ENCODE data around the gene THAP8. TPM values are rescaled to one million over a fixed set of nuclear protein-coding genes. Genes with fewer than 3 reads are reported as not detected.
A peak's percentile ranks its signal among the peaks of the same experiment; 100 is the strongest.

The THAP8 gene
- total and polyA plus RNA-seq, 10 of the 15 experiments (the other 5 are each of a cell fraction or from before 2014, with no cell fraction given) = 0.24 to 4.4 (median 2.6) TPM

DNA sequence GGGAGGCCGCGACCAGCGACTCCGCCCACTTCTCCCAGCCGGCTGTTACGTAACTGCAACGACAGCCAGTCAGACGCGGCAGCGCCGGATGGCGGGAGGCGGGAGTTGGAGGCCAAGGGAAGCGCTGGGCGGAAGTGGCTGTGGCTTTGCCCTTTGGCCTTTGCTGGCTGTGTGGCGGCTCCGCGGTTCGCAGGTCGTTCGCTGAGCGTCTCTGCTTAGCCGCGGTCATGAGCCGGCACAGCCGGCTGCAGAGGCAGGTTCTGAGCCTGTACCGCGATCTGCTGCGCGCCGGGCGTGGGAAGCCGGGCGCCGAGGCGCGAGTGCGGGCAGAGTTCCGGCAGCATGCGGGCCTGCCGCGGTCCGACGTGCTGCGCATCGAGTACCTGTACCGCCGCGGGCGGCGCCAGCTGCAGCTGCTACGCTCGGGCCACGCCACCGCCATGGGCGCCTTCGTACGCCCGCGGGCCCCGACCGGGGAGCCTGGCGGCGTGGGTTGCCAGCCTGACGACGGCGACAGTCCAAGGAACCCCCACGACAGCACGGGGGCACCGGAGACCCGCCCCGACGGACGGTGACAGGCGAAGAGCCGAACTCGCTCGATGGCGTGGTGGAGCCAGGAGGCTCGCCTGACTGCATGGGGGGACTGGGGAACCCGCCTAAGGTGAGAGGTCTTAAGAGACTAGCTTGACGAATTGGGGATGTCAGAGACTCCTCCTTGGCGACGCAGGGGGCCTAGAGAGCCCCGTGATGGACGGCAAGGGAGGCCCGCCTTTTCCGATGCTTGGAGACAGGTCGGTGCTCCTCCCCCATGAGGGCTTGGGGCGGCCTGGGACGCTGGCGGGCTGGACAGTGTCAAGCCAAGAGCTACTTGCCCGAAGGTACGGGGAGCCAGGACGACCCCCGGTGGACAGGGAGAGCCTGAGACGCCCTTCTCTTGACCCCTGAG, 58.8 kb downstream of the THAP8 start, which contains the start of gene SDHAF1 (continued):
- TF ChIP-seq SIX5 (IDR thresholded peaks at IDR 0.05; ENCODE audit: low read depth, low read length, severe bottlenecking) (peak; percentile 39), RAD51 (IDR thresholded peaks at IDR 0.05) (no peak), ATF7 (IDR thresholded peaks at IDR 0.05; ENCODE audit: low read depth) (peak; percentile 61; the same call in 1 of the 2 replicates), SREBF2 (IDR thresholded peaks at IDR 0.05; ENCODE audit: low read length) (no peak), PAX8 (IDR thresholded peaks at IDR 0.05) (no peak), NFYB (IDR thresholded peaks at IDR 0.05; ENCODE audit: insufficient read depth, low read depth, low read length) (peak; percentile 91), ESRRA (IDR thresholded peaks at IDR 0.05; ENCODE audit: low read length) (no peak), SMAD5 (IDR thresholded peaks at IDR 0.05; ENCODE audit: low read depth) (no peak; the same call in 1 of the 2 replicates), RELA (IDR thresholded peaks at IDR 0.05; ENCODE audit: borderline replicate concordance, partially characterized antibody) (no peak), POLR2AphosphoS2 (IDR thresholded peaks at IDR 0.05; ENCODE audit: low read depth, low read length) (no peak), SREBF1 (IDR thresholded peaks at IDR 0.05; ENCODE audit: low read length) (no peak; the same call in 1 of the 2 replicates)
- TF ChIP-seq, protein P1, sequence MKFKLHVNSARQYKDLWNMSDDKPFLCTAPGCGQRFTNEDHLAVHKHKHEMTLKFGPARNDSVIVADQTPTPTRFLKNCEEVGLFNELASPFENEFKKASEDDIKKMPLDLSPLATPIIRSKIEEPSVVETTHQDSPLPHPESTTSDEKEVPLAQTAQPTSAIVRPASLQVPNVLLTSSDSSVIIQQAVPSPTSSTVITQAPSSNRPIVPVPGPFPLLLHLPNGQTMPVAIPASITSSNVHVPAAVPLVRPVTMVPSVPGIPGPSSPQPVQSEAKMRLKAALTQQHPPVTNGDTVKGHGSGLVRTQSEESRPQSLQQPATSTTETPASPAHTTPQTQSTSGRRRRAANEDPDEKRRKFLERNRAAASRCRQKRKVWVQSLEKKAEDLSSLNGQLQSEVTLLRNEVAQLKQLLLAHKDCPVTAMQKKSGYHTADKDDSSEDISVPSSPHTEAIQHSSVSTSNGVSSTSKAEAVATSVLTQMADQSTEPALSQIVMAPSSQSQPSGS (IDR thresholded peaks at IDR 0.05; ENCODE audit: low read length) = no peak
- TF ChIP-seq, protein P2, sequence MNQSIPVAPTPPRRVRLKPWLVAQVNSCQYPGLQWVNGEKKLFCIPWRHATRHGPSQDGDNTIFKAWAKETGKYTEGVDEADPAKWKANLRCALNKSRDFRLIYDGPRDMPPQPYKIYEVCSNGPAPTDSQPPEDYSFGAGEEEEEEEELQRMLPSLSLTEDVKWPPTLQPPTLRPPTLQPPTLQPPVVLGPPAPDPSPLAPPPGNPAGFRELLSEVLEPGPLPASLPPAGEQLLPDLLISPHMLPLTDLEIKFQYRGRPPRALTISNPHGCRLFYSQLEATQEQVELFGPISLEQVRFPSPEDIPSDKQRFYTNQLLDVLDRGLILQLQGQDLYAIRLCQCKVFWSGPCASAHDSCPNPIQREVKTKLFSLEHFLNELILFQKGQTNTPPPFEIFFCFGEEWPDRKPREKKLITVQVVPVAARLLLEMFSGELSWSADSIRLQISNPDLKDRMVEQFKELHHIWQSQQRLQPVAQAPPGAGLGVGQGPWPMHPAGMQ (IDR thresholded peaks at IDR 0.05; ENCODE audit: borderline replicate concordance) = no peak
- TF ChIP-seq, protein P3, sequence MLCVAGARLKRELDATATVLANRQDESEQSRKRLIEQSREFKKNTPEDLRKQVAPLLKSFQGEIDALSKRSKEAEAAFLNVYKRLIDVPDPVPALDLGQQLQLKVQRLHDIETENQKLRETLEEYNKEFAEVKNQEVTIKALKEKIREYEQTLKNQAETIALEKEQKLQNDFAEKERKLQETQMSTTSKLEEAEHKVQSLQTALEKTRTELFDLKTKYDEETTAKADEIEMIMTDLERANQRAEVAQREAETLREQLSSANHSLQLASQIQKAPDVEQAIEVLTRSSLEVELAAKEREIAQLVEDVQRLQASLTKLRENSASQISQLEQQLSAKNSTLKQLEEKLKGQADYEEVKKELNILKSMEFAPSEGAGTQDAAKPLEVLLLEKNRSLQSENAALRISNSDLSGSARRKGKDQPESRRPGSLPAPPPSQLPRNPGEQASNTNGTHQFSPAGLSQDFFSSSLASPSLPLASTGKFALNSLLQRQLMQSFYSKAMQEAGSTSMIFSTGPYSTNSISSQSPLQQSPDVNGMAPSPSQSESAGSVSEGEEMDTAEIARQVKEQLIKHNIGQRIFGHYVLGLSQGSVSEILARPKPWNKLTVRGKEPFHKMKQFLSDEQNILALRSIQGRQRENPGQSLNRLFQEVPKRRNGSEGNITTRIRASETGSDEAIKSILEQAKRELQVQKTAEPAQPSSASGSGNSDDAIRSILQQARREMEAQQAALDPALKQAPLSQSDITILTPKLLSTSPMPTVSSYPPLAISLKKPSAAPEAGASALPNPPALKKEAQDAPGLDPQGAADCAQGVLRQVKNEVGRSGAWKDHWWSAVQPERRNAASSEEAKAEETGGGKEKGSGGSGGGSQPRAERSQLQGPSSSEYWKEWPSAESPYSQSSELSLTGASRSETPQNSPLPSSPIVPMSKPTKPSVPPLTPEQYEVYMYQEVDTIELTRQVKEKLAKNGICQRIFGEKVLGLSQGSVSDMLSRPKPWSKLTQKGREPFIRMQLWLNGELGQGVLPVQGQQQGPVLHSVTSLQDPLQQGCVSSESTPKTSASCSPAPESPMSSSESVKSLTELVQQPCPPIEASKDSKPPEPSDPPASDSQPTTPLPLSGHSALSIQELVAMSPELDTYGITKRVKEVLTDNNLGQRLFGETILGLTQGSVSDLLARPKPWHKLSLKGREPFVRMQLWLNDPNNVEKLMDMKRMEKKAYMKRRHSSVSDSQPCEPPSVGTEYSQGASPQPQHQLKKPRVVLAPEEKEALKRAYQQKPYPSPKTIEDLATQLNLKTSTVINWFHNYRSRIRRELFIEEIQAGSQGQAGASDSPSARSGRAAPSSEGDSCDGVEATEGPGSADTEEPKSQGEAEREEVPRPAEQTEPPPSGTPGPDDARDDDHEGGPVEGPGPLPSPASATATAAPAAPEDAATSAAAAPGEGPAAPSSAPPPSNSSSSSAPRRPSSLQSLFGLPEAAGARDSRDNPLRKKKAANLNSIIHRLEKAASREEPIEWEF (IDR thresholded peaks at IDR 0.05; ENCODE audit: insufficient replicate concordance, low read depth, low read length) = no peak
- TF ChIP-seq, protein P4, sequence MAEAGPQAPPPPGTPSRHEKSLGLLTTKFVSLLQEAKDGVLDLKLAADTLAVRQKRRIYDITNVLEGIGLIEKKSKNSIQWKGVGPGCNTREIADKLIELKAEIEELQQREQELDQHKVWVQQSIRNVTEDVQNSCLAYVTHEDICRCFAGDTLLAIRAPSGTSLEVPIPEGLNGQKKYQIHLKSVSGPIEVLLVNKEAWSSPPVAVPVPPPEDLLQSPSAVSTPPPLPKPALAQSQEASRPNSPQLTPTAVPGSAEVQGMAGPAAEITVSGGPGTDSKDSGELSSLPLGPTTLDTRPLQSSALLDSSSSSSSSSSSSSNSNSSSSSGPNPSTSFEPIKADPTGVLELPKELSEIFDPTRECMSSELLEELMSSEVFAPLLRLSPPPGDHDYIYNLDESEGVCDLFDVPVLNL (IDR thresholded peaks at IDR 0.05; ENCODE audit: low read depth, low read length) = peak; percentile 74
- TF ChIP-seq, protein P5, sequence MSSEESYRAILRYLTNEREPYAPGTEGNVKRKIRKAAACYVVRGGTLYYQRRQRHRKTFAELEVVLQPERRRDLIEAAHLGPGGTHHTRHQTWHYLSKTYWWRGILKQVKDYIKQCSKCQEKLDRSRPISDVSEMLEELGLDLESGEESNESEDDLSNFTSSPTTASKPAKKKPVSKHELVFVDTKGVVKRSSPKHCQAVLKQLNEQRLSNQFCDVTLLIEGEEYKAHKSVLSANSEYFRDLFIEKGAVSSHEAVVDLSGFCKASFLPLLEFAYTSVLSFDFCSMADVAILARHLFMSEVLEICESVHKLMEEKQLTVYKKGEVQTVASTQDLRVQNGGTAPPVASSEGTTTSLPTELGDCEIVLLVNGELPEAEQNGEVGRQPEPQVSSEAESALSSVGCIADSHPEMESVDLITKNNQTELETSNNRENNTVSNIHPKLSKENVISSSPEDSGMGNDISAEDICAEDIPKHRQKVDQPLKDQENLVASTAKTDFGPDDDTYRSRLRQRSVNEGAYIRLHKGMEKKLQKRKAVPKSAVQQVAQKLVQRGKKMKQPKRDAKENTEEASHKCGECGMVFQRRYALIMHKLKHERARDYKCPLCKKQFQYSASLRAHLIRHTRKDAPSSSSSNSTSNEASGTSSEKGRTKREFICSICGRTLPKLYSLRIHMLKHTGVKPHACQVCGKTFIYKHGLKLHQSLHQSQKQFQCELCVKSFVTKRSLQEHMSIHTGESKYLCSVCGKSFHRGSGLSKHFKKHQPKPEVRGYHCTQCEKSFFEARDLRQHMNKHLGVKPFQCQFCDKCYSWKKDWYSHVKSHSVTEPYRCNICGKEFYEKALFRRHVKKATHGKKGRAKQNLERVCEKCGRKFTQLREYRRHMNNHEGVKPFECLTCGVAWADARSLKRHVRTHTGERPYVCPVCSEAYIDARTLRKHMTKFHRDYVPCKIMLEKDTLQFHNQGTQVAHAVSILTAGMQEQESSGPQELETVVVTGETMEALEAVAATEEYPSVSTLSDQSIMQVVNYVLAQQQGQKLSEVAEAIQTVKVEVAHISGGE (CRISPR knock-in tag; IDR thresholded peaks at IDR 0.05) = no peak
